Skeletal muscle satellite cell (primary cell): ENCODE results near the gene BRCA1. TPM values are rescaled to one million over a fixed set of nuclear protein-coding genes. Genes with fewer than 3 reads are reported as not detected.
A peak's percentile ranks its signal among the peaks of the same experiment; 100 is the strongest.
"Not testable (repeated sequence)": the region's sequence is repeated elsewhere in the genome, so short reads cannot be mapped to it uniquely, and the experiment has no call there.

Experiments used
- H3K27me3 ChIP-seq: 2 replicates; pipeline ENCODE4 v1.7.0; 2013; ENCODE audit warnings: low read length; ENCODE audit not compliant: control insufficient read depth, insufficient read depth
- H3K36me3 ChIP-seq: 2 replicates; pipeline ENCODE4 v1.7.0; 2013; ENCODE audit warnings: mild to moderate bottlenecking, control low read depth, low read length; ENCODE audit not compliant: insufficient read depth
- H3K4me1 ChIP-seq: 2 replicates; pipeline ENCODE4 v1.7.0; 2013; ENCODE audit warnings: low read length; ENCODE audit not compliant: control insufficient read depth, insufficient read depth
- H3K4me2 ChIP-seq: 2 replicates; pipeline ENCODE4 v1.7.0; 2013; ENCODE audit warnings: mild to moderate bottlenecking, low read length
- H3K4me3 ChIP-seq: 2 replicates; pipeline ENCODE4 v1.7.0; 2013; ENCODE audit warnings: low read length
- H3K9ac ChIP-seq: 2 replicates; pipeline ENCODE4 v1.7.0; 2013; ENCODE audit warnings: mild to moderate bottlenecking, low read depth, low read length, moderate library complexity
- H3K9me3 ChIP-seq: replicated peaks from 2 replicates; pipeline ENCODE4 v1.7.0; 2013; ENCODE audit warnings: mild to moderate bottlenecking, control low read depth, low read length
- total RNA-seq: library from RNA; depleted of rRNA; stranded (reverse); fragments of >200 nt; gene quantifications from 2 replicates; pipeline ENCODE4 v1.2.3, GENCODE V29; 2012; rRNA removed

BRCA1 gene
- 14.2 and 15.2 TPM in 2 replicates for total RNA-seq

GRCh38 chr17:43125133-43125966 is at the start of gene BRCA1:
BRCA1 (minus strand) TSS chr17:43125364; CDS start chr17:43124096, 1,268 bp downstream.
- Histone ChIP-seq H3K9ac (peak within 1 kb of the TSS; percentile 85), H3K4me1 (peaks cover 7% of the 10 kb centered on the region)

DNA sequence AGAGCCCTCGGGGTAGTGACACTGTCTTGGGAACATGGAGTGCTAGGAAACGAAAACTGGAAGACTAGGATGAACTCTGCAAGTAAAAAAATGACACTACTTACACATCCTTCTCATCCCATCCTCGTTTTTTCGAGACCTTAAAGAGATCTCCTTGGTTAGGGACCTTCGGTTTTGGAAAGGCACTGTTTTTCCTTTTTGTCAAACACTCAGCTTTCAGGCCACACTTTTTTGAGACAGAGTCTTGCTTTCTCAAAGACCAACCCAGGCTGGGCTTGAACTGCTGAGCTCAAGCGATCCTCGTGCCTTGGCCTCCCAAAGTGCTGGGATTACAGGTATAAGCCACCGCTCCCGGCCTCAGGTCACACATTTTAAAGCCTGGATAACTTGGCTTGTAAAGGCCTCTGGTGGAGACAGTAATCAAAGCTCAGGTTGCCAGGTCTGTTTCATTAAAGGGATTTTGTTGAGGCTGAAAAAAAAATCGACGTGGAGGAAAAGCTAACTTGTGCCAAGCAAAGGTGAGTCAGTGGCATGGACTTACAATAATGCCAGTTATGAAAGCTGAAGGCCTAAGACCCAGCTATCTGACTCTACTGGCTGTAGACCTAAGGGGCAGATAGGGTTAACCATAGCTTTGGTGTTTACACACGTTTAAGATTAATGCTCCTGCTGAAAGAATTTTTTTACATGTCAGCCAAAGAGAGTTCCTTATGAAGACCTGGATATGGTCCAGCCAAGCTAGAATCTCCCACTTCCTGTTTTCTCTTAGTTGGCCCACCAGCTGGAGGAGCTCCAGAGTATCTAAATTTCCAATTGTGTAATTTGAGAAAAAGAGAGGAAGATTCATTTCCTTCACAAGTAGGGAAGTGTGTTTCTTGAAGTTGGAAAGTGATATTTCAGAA is 46.7 kb upstream of the BRCA1 start:
- H3K36me3 ChIP-seq: peaks cover 13% of the 10 kb centered on the region
- peak overlapping the region; percentile 93 for H3K4me2 ChIP-seq
- H3K4me1 ChIP-seq: peaks cover 23% of the 10 kb centered on the region
- peak overlapping the region; percentile 86 for H3K4me3 ChIP-seq
- H3K9ac ChIP-seq: peak overlapping the region; percentile 95
- H3K27me3 ChIP-seq: no peaks in the 10 kb centered on the region
- H3K9me3 ChIP-seq: no peaks in the 10 kb centered on the region

More at GRCh38 chr17:43125133-43125966, at the start of gene BRCA1:
- no peaks in the 10 kb centered on the region for H3K27me3 ChIP-seq
- H3K4me3 ChIP-seq: peak within 1 kb of the TSS; percentile 82
- no peaks in the 10 kb centered on the region for H3K36me3 ChIP-seq
- H3K9me3 ChIP-seq: no peaks in the 10 kb centered on the region
- H3K4me2 ChIP-seq: peak within 1 kb of the TSS; percentile 86

DNA sequence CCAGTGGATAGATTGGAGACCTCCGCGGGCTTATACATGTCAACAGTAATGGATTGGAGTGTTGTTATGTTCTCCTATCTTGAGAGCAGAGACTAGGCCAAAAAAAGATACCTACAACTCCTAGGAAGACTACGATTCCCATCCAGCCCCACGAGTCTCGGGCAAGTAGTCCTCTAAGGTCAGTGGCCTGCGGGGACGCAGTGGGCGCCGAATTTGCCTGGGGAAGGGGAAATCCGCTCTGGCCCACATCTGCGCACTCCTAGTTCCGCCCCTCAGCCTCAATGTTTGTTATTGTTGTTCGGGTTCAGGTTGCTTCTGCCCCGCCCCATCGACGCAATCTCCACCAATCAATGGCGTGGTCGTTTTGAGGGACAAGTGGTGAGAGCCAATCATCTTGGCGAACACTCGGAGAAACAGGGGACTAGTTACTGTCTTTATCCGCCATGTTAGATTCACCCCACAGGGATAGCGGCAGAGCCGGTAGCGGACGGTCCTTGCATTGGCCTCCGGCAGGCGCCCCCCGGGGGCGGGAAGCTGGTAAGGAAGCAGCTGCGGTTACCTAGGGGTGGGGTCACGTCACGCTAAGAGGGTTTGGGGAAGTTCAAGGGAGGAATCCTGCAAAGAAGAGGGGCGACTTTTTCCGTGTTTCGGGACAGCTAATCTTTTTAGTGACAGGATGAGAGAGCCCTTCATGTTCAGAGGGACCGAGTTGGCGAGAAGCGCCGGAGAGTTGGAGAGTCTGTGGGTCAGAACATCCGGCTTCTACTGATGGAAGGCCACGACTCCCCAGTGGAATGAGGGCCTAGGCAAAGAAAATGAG is 45.8 kb upstream of the BRCA1 start, which contains the start of gene NBR1:
TSS of gene NBR1 (plus strand) at position 449 of the 820 bp plus-strand sequence. CDS start 4,586 bp downstream, outside the sequence.
- Histone ChIP-seq H3K4me1 (peaks cover 23% of the 10 kb centered on the region), H3K27me3 (no peaks in the 10 kb centered on the region), H3K4me2 (peak within 1 kb of the TSS; percentile 93), H3K36me3 (peaks cover 6% of the 10 kb centered on the region), H3K9ac (peak within 1 kb of the TSS; percentile 95), H3K9me3 (no peaks in the 10 kb centered on the region), H3K4me3 (peak within 1 kb of the TSS; percentile 86)

- H3K9ac ChIP-seq: peak overlapping the region; percentile 95
- H3K4me2 ChIP-seq: peak overlapping the region; percentile 93
- H3K27me3 ChIP-seq: no peaks in the 10 kb centered on the region
- peaks cover 18% of the 10 kb centered on the region for H3K4me1 ChIP-seq
- no peaks in the 10 kb centered on the region for H3K36me3 ChIP-seq
- H3K4me3 ChIP-seq: peak overlapping the region; percentile 86
- H3K9me3 ChIP-seq: no peaks in the 10 kb centered on the region
Measured at GRCh38 chr17:43170140-43170765, 45.1 kb upstream of the BRCA1 start.

GRCh38 chr17:43169561-43170139 is 44.5 kb upstream of the BRCA1 start:
- peaks cover 18% of the 10 kb centered on the region for H3K4me1 ChIP-seq
- no peaks in the 10 kb centered on the region for H3K27me3 ChIP-seq
- H3K9ac ChIP-seq: peak overlapping the region; percentile 95
- H3K4me3 ChIP-seq: peak overlapping the region; percentile 86
- H3K4me2 ChIP-seq: peak overlapping the region; percentile 93
- H3K9me3 ChIP-seq: no peaks in the 10 kb centered on the region
- H3K36me3 ChIP-seq: no peaks in the 10 kb centered on the region

GRCh38 chr17:43165971-43166370 is 40.8 kb upstream of the BRCA1 start:
- not testable (repeated sequence) for H3K4me1 ChIP-seq, H3K27me3 ChIP-seq, H3K9ac ChIP-seq, H3K4me3 ChIP-seq, H3K4me2 ChIP-seq, H3K36me3 ChIP-seq, H3K9me3 ChIP-seq

GRCh38 chr17:43159957-43160356 is 34.8 kb upstream of the BRCA1 start:
- not testable (repeated sequence) for H3K27me3 ChIP-seq, H3K9ac ChIP-seq, H3K4me2 ChIP-seq, H3K4me3 ChIP-seq, H3K36me3 ChIP-seq, H3K4me1 ChIP-seq, H3K9me3 ChIP-seq

DNA sequence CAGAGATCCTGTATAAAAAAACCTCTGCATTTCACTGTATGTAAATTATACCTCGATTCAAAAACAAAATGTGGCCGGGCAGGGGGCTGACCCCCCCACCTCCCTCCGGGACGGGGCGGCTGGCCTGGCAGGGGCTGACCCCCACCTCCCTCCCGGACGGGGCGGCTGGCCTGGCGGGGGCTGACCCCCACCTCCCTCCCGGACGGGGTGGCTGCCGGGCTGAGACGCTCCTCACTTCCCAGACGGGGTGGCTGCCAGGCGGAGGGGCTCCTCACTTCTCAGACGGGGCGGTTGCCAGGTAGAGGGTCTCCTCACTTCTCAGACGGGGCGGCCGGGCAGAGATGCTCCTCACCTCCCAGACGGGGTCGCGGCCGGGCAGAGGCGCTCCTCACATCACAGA is 34.1 kb upstream of the BRCA1 start:
- H3K36me3 ChIP-seq, H3K9ac ChIP-seq, H3K27me3 ChIP-seq, H3K9me3 ChIP-seq, H3K4me2 ChIP-seq, H3K4me1 ChIP-seq, H3K4me3 ChIP-seq: not testable (repeated sequence)

DNA sequence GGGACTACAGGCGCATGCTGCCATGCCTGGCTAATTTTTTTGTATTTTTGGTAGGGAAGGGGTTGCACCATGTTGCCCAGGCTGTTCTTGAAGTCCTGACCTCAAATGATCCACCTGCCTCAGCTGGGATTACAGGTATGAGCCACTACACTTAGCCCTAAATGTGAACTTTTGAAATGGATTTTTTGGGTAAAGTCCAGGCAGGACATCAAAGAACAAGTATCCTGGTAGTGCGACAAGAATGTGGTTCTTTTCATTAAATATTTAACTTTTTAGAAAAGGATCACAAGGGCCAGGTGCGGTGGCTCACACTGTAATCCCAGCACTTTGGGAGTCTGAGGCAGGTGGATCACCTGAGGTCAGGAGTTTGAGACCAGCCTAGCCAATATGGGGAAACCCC is 30.5 kb upstream of the BRCA1 start:
- Histone ChIP-seq H3K9me3 (no peaks in the 10 kb centered on the region), H3K27me3 (no peaks in the 10 kb centered on the region), H3K4me3 (no peak overlapping the region), H3K36me3 (no peaks in the 10 kb centered on the region), H3K9ac (no peak overlapping the region), H3K4me2 (no peak overlapping the region), H3K4me1 (no peaks in the 10 kb centered on the region)

GRCh38 chr17:43153197-43153835 is 28.2 kb upstream of the BRCA1 start:
- H3K4me1 ChIP-seq, H3K4me2 ChIP-seq, H3K27me3 ChIP-seq, H3K36me3 ChIP-seq, H3K9ac ChIP-seq, H3K4me3 ChIP-seq, H3K9me3 ChIP-seq: not testable (repeated sequence)
